GM19023 (cell line): Measurements from ENCODE around the gene KBTBD13.

Experiments used
- ATAC-seq: cut with Tn5 transposase; IDR thresholded peaks from one replicate; pipeline ENCODE4 v1.9.1; 2021; ENCODE audit warnings: mild to moderate bottlenecking, moderate library complexity; ENCODE audit not compliant: unreplicated experiment

The KBTBD13 gene

GRCh38 chr15:65105038-65105437, 28.5 kb downstream of the KBTBD13 start:
- ATAC-seq: no peak

DNA sequence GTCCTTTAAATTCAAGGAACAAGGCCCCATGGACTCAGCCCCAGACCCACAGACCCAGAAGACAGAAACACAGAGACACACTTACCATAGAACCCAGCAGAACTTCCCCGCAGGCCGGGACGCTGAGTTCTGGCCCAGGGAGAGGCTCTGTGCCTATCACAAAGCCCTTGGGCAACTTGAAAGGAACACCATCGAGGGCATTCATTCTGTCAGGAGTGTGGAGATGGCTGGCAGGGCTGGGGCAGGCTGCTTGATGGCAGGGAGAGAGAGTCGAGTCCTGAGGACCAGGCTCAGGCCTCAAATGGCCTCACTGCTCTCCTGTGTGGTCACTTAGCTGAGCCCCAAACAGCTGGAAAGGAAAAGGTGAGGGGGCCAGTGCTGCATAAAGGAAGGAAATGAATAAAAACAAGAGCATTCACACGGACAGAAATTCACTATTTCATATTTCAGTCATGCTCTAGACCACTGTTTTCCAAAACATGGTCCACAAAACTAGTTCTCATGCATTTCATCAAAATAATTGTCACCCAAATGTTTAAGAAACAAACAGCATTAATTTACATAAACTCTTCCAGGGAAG, 29.6 kb downstream of the KBTBD13 start:
- no peak for ATAC-seq

GRCh38 chr15:65110676-65111292, 34.2 kb downstream of the KBTBD13 start:
- ATAC-seq: no peak

- ATAC-seq: no peak
Measured at GRCh38 chr15:65115086-65115485, 38.5 kb downstream of the KBTBD13 start, which contains the start of gene UBAP1L. UBAP1L (minus strand) TSS chr15:65115200; CDS start chr15:65106215, 8,985 bp downstream.

- ATAC-seq: no peak
Measured at GRCh38 chr15:65115542-65115941, 39.0 kb downstream of the KBTBD13 start.
